Endodermal cell (in vitro differentiated cells): ENCODE results near the gene TRIM41. TPM values are rescaled to one million over a fixed set of nuclear protein-coding genes. Genes with fewer than 3 reads are reported as not detected.

Experiments
- DNase-seq: peaks from one replicate; pipeline ENCODE4 v3.0.0-alpha.2; 2017
- H3K27ac ChIP-seq: 2 replicates; pipeline ENCODE4 v1.5.1; 2013; ENCODE audit warnings: mild to moderate bottlenecking, low read depth, low read length, moderate library complexity
- H3K27me3 ChIP-seq: 2 replicates; pipeline ENCODE4 v1.6.1; 2013; ENCODE audit warnings: mild to moderate bottlenecking, low read length, moderate library complexity; ENCODE audit not compliant: insufficient read depth, control insufficient read depth, poor library complexity, severe bottlenecking
- H3K36me3 ChIP-seq: 2 replicates; pipeline ENCODE4 v1.7.0; 2013; ENCODE audit warnings: mild to moderate bottlenecking, low read length, moderate library complexity; ENCODE audit not compliant: control insufficient read depth, insufficient read depth
- H3K4me1 ChIP-seq: one replicate; pipeline ENCODE4 v1.7.0; 2013; ENCODE audit warnings: low read length; ENCODE audit not compliant: control insufficient read depth, insufficient read depth
- H3K4me3 ChIP-seq: 2 replicates; pipeline ENCODE4 v1.5.1; 2013; ENCODE audit warnings: mild to moderate bottlenecking, low read length, moderate library complexity
- H3K9ac ChIP-seq: 2 replicates; pipeline ENCODE4 v1.6.1; 2013; ENCODE audit warnings: mild to moderate bottlenecking, low read length, moderate library complexity; ENCODE audit not compliant: poor library complexity, severe bottlenecking; ENCODE audit errors: extremely low read depth
- H3K9me3 ChIP-seq: 2 replicates; pipeline ENCODE4 v1.6.1; 2013; ENCODE audit warnings: mild to moderate bottlenecking, low read length, moderate library complexity; ENCODE audit not compliant: control insufficient read depth
- H3K27ac Mint-ChIP-seq: 2 replicates; pipeline ENCODE4 v1.8.0; 2020; ENCODE audit warnings: mixed read lengths
- H3K27me3 Mint-ChIP-seq: 2 replicates; pipeline ENCODE4 v1.8.0; 2021; ENCODE audit warnings: mild to moderate bottlenecking, mixed read lengths; ENCODE audit not compliant: insufficient read depth
- H3K36me3 Mint-ChIP-seq: 2 replicates; pipeline ENCODE4 v1.8.0; 2020; ENCODE audit warnings: low read depth, mixed read lengths
- H3K4me1 Mint-ChIP-seq: 2 replicates; pipeline ENCODE4 v1.8.0; 2020; ENCODE audit warnings: mixed read lengths
- H3K4me3 Mint-ChIP-seq: 2 replicates; pipeline ENCODE4 v1.8.0; 2020; ENCODE audit warnings: mild to moderate bottlenecking, moderate library complexity, mixed read lengths
- H3K9me3 Mint-ChIP-seq: 2 replicates; pipeline ENCODE4 v1.8.0; 2020; ENCODE audit warnings: mild to moderate bottlenecking, mixed read lengths
- CTCF ChIP-seq: fragments of 200-600 bp; sonication (generic); conservative IDR thresholded peaks from 2 replicates; pipeline ENCODE4 v1.5.0; 2021; ENCODE audit warnings: antibody characterized with exemption, mild to moderate bottlenecking
- WGBS, 2 experiments: methylation state at CpG; one replicate each; pipeline versions ENCODE4 v1.1.5 to v1.1.7; 2013; ENCODE audit warnings: missing lambda C conversion rate in 2 of 2, mixed read lengths in 1 of 2; ENCODE audit not compliant: insufficient coverage in 1 of 2, insufficient read length in 1 of 2; 5-methylcytosine and 5-hydroxymethylcytosine counted together
- total RNA-seq, 2 donors: library from RNA; stranded (reverse); fragmentation: NEBNext Ultra II Directional in 1 of 2; extraction: Animal tissue kit (Norgen Biotek cat#: 25700) in 1 of 2; gene quantifications; 2 replicates in 1 of 2; 3 replicates in 1 of 2; pipeline ENCODE4 v1.2.1, GENCODE V29; 2021

Gene TRIM41
- total RNA-seq, 2 donors from 2014 or later: 37.5 to 41.7 TPM

- peaks cover 2% of the 10 kb centered on the region for H3K4me1 ChIP-seq
- Mint-ChIP-seq H3K27ac (peak overlapping the region; percentile 97), H3K36me3 (peaks cover 9% of the 10 kb centered on the region), H3K9me3 (no peaks in the 10 kb centered on the region), H3K27me3 (peaks cover 8% of the 10 kb centered on the region), H3K4me3 (peak overlapping the region; percentile 92), H3K4me1 (peaks cover 6% of the 10 kb centered on the region)
- peak overlapping the region; percentile 50 for H3K9ac ChIP-seq
- H3K36me3 ChIP-seq: peaks cover 19% of the 10 kb centered on the region
- no peaks in the 10 kb centered on the region for H3K9me3 ChIP-seq
- H3K27me3 ChIP-seq: no peaks in the 10 kb centered on the region
- peak overlapping the region; percentile 93 for H3K4me3 ChIP-seq
- DNase-seq: peak; percentile 93
- 4 to 9% methylated on average over 9 to 31 of the region's 31 CpGs for WGBS, 2 experiments
- peak overlapping the region; percentile 92 for H3K27ac ChIP-seq
- no peak for TF ChIP-seq CTCF
Measured at GRCh38 chr5:181223729-181224389, 778 bp downstream of the TRIM41 start.

GRCh38 chr5:181224390-181225229 lies 1.5 kb downstream of the TRIM41 start:
- Mint-ChIP-seq H3K4me1 (peaks cover 6% of the 10 kb centered on the region), H3K36me3 (peaks cover 16% of the 10 kb centered on the region), H3K27ac (no peak overlapping the region), H3K27me3 (peaks cover 7% of the 10 kb centered on the region), H3K4me3 (peak overlapping the region; percentile 92), H3K9me3 (no peaks in the 10 kb centered on the region)
- Histone ChIP-seq H3K36me3 (peaks cover 25% of the 10 kb centered on the region), H3K9ac (peak overlapping the region; percentile 50), H3K27ac (peak overlapping the region; percentile 92), H3K4me1 (peaks cover 2% of the 10 kb centered on the region), H3K4me3 (peak overlapping the region; percentile 93), H3K9me3 (no peaks in the 10 kb centered on the region), H3K27me3 (no peaks in the 10 kb centered on the region)
- DNase-seq: no peak
- 90 to 91% methylated on average over 22 of the region's 22 CpGs for WGBS, 2 experiments
- no peak for TF ChIP-seq CTCF

- H3K36me3 Mint-ChIP-seq: peaks cover 47% of the 10 kb centered on the region
- Histone ChIP-seq H3K9ac (no peak overlapping the region), H3K27me3 (no peaks in the 10 kb centered on the region), H3K4me3 (no peak overlapping the region), H3K27ac (no peak overlapping the region), H3K9me3 (no peaks in the 10 kb centered on the region), H3K36me3 (peaks cover 52% of the 10 kb centered on the region), H3K4me1 (no peaks in the 10 kb centered on the region)
- no peak for TF ChIP-seq CTCF
- H3K4me3 Mint-ChIP-seq: no peak overlapping the region
- WGBS, 2 experiments: 93 to 95% methylated on average over 12 to 13 of the region's 13 CpGs
- no peaks in the 10 kb centered on the region for H3K27me3 Mint-ChIP-seq
- no peaks in the 10 kb centered on the region for H3K9me3 Mint-ChIP-seq
- no peak for DNase-seq
- peaks cover 2% of the 10 kb centered on the region for H3K4me1 Mint-ChIP-seq
- H3K27ac Mint-ChIP-seq: no peak overlapping the region
Measured at GRCh38 chr5:181229996-181230395, 6.9 kb downstream of the TRIM41 start.
